ENCODE data around the gene KRTAP10-1.
"Not testable (repeated sequence)": the region's sequence is repeated elsewhere in the genome, so short reads cannot be mapped to it uniquely, and the experiment has no call there.

The KRTAP10-1 gene, protein sequence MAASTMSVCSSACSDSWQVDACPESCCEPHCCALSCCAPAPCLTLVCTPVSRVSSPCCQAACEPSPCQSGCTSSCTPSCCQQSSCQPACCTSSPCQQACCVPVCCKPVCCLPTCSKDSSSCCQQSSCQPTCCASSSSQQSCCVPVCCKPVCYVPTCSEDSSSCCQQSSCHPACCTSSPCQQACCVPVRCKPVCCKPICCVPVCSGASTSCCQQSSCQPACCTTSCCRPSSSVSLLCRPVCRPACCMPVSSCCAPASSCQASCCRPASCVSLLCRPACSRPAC

DNA sequence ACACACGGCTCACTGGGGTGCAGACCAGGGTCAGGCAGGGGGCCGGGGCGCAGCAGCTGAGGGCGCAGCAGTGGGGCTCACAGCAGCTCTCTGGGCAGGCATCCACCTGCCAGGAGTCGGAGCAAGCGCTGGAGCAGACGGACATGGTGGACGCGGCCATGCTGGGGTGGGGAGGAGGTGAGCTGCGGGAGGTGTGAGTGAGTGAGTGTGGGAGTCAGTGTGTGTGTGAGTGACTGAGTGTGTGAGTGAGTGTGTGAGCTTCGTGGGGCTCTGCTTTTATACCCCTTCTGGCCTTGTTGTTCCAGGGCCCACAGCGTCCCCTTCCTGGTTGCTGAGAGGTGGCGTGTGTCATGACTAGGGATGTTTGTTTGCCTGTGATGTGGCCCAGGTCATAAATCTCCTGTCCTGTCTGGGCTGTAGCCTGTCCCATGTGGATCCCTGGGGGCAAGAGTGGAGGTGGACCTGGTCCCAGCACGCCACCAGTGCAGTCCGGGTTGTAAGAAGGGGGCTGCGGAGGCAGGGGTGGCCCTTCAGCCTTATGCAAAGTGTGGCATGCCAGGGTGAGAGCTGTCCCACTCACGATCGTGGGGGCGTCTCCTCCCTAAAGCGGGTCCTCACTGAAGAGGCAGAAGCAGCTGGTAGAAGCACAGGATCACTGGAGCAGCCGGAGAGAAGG lies at the start of gene KRTAP10-1:
Gene KRTAP10-1, minus strand, starts transcription at position 205 of the 676 bp plus-strand sequence. Its CDS starts 45 bp downstream, at position 160.
- DNase-seq: no peak

DNA sequence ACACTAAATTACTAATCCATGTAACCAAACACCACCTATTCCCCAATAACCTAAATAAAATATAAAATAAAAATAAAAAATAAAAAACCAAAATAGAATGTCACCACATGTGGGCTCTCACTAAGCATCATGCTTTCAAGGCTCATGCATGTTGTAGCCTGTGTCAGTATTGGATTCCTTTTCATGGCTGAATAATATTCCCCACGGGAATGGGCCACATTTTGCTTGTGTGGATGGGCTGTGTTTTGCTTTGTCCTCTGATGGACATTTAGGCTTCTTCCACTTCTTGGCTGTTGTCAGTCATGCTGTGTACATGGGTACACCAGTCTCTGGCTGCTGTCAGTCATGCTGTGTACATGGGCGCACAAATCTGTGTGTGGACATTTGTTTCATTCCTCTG lies 49.1 kb upstream of the KRTAP10-1 start:
- no peak for DNase-seq

DNA sequence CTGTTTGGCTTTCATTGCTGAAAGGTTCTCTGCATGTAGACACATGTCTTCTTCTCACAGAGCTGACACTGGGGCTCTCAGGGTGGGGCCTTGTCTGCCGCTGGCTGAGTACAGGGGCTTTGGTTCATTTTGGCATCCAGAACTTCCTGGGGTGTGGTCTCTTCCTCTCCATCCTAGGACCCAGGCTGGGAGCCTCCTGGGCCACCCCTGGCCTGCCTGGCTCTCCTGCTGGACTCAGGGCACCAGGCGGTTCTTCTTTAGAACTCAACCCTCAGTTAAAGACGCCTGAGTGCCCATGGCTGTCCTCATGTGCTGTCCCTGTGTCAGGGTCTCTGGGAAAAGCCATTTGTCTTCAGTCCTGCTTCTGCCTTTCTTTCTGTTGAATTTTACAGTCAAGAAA lies 45.9 kb upstream of the KRTAP10-1 start:
- no peak for DNase-seq

DNA sequence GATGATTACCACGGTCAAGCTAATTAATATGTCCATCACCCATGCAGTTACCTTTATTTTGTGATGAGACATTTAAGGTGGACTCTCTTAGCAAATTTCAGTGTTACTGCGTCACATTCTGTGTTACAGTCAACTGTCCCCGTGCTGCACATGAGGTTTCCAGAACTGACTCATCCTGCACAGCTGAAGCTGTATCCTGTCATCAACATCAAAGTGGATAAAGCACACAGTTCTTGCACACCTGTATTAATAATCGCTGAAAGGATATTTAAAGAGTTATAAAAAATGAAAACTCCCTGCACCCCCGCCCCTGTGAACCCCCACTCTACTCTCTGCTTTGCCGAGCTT lies 43.8 kb upstream of the KRTAP10-1 start:
- DNase-seq: no peak

DNA sequence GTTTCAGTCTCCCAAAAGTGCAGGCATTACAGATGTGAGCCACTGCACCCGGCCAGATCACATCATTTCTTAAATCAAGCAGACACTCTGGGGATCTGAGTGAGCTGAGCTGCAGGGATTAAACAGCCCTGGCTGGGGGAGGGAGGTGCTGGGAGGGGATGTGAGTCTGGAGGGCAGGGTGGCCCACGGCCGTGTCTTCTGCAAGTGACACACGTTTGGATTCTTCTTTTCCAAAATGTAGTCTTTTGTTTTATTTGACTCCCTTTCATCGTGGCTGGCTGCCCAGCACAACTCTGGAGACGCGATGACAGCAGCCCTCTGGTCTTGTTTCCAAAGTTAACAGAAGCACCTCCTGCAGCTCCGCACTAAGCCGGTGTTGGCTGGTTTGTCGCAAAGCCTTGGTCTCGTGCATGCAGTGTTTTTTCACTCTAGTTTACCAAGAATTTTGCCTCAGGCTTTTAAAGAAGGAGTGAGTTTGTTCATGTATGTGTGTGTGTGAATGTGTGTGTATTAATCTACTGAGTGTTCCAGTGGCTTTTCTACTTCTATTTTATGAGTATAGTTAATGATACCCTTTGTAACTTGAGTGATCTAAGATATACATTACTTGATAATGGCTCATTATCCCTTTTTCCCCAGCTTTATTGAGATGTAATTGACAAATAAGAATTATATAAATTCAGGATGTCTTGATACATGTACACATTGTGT lies 43.2 kb upstream of the KRTAP10-1 start:
- no peak for DNase-seq

DNA sequence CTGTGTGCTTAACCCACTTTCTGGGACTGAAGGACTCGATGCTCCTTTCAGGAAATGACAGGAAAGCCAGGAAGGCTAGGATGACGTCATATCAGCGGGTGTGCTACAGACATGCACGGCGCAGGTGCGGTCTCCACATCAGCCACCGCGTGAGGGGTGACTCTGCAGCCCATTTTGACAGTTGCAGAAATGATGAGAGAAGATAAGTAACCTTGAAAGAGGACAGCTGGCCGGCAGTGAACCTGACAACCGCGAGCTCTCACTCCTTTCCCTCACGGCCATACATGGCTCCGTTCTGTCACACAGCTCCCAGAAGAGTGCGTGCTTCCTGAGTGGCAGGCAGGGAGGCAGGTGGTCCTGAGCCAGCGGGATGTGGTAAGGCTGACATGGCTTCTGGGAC lies 42.1 kb upstream of the KRTAP10-1 start:
- DNase-seq: no peak

DNA sequence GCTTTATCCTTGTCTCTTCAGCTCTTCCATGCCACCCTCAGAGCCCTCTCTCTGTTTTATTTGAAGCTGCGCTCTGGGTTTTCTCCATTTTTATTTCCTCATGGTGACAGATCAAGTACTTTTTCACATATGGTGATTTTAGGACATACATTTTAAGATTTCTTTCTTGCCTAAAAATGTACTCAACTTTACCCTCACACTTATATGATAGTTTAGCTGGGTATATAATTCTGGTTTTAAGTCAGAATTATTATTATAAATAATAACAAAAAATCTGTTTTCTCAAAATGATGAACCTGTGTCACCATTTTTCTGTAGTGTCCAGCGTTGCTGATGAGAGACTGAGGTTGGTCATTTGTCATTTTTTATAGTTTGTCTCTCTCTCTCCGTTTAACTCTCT lies 41.2 kb upstream of the KRTAP10-1 start:
- no peak for DNase-seq

DNA sequence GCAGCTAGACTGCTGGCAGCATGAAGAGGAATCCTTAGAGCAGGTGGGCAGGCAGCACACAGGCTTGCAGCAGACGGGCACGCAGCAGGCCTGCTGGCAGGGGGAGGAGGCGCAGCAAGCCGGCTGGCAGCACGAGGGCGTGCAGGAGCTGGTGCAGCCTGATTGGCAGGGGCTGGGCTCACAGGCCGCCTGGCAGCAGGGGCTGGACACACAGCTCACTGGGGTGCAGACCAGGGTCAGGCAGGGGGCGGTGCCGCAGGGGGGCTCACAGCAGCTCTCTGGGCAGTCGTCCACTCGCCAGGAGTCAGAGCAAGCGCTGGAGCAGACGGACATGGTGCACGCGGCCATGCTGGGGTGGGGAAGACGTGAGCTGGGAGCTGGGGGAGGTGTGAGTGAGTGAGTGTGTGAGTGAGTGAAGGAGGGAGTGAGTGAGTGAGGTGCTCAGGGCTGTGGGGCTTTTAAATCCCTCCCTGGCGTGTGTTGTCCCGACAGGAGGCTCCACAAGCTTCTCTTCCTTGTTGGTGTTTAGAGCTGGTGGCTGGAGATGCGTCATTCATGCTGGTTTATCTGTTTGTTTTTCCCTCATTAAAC lies 40.3 kb upstream of the KRTAP10-1 start, which contains the start of gene KRTAP10-5:
Gene KRTAP10-5, minus strand, starts transcription at position 374 of the 591 bp plus-strand sequence. Its CDS starts 26 bp downstream, at position 348.
- not testable (repeated sequence) for DNase-seq

DNA sequence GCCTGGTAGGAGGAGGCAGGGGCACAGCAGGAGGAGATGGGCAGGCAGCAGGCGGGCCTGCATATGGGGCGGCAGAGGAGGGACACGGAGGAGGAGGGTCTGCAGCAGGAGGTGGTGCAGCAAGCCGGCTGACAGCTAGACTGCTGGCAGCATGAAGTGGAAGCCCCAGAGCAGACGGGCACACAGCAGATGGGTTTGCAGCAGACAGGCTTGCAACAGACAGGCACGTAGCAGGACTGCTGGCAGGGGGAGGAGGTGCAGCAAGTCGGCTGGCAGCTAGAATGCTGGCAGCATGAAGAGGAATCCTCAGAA lies 39.8 kb upstream of the KRTAP10-1 start:
- DNase-seq: no peak

DNA sequence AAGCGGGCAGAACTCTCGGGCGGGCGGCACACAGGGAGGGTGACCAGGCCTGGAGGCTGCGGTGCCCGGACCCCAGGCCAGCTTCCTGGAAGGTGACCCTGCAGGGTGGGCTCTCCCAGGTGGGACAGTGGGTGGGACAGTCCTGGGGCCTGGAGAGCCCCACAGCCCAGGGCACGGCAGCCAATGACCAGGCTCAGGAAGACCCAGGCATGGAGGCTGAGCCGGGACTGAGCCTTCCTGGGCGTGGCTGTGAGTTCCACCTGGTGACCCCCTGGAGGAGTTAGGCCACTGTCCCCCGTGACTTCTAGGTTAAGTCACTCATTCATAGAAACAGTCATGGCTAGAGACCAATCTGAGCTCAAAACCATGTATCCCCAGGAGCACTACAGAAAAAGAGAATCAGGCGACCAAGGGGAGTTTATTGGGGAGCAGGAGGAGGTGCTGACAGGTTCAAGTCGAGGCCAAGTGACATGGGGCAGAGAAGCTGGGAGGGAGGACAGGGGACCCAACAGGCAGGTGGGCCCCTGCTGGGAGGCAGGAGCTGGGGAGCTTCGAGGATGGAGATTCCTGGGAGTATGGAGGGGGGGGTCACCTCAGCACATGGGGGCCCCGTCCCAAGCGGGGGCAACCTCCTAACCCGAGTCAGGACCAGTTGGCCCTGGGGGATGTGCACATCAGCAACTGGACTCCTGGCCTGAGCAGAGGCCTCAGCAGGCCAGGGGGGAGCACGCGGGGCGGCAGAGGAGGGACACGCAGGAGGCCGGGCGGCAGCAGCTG lies 39.2 kb upstream of the KRTAP10-1 start:
- no peak for DNase-seq

DNA sequence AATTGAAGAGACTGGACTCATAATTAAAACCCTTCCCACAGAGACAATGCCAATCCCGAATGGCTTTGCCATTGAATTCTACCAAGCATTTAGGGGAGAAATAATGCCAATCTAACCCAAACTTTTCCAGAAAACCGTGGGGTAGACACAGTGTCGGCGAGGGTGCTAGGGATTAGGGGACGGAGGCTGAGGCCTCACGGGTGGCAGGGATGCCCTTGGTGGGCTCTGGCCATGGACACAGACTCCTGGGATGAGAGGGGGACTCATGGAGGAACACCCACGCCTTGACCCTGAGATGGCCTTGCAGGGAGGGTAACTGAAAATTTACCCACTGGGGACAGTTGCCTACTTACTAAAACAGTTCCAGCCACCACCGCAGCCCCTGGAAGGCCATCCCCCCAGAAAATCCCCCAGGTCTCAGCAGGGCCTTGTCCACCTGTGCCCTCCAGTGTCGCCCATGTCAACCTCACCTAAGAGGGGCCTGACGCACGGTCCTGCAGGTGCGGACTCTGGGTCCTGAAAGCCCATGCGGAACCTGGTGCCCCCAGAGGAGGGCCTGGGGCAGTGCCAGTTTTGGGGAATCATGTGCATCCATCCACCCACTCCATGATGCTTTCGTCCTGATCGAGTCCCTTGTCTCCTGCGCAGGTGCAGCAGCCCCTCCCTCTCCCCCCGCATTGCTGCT lies 38.5 kb upstream of the KRTAP10-1 start:
- DNase-seq: no peak

DNA sequence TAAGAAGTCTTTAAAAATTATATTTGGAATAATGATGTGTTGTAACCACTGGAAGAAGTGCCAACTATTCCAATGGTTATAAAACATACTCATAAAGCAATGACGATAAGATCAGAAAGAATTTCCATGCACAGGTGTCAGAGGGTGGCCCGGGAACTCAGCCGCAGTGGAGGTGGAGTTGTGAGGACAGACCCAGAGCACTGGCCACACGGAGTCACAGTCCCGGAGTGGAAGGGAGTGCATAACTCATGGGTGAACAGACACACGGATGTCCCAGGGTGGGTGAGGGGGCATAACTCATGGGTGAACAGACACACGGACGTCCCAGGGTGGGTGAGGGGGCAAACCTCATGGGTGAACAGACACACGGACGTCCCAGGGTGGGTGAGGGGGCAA lies 36.0 kb upstream of the KRTAP10-1 start:
- DNase-seq: no peak

DNA sequence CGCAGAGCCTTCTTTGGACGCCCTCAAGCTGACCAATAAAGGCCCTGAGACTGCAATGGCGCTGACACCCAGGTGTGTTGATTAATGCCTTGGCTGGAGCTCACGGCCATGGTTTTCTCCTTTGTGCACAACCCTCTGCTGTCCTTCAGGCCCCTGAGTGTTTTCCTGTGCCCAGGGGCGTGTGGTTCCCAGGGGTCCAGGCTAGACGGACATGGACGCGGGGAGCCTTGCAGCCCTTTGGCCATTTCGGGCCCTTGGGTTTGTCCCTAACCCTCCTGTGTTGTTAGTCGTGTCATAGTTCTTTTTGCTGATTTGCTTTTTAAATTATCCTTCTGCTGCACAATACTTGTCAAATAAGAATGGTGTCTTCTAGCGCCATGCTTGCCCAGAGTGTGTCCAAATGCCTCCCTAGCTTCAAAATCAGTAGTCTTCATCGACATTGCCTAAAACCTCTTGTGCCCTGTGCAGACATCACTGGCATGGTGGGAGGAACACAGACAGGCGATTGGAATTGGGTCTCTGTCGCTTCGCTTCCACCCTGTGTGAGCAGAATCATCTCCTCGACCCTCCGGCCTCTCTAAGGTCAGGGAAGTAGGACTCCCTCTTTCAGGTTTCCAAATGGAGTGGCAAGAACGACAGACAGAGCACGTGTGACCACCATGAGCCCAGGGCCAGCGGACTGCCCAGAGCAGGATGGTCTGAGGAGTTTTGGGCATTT lies 35.5 kb upstream of the KRTAP10-1 start:
- DNase-seq: no peak

DNA sequence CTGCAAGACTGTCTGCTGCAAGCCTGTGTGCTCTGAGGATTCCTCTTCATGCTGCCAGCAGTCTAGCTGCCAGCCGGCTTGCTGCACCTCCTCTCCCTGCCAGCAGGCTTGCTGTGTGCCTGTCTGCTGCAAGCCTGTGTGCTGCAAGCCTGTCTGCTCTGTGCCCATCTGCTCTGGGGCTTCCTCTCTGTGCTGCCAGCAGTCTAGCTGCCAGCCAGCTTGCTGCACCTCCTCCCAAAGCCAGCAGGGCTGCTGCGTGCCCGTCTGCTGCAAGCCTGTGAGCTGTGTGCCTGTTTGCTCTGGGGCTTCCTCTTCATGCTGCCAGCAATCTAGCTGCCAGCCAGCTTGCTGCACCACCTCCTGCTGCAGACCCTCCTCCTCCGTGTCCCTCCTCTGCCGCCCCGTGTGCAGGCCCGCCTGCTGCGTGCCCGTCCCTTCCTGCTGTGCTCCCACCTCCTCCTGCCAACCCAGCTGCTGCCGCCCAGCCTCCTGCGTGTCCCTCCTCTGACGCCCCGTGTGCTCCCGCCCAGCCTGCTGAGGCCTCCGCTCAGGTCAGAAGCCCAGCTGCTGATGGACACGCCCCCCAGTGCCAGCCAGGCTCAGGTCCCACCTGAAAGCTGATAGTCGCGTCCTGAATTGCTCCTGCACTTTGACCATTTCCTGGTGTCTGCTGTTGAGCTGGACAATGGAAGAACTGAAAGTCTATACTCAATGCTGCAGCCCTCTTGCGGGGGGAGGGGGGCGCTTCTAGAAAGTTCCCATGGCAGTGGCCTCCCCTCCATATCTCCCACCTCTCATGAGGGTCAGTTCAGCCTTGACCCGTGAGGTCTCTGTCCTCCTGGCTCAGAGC lies 34.7 kb upstream of the KRTAP10-1 start:
- no peak for DNase-seq

DNA sequence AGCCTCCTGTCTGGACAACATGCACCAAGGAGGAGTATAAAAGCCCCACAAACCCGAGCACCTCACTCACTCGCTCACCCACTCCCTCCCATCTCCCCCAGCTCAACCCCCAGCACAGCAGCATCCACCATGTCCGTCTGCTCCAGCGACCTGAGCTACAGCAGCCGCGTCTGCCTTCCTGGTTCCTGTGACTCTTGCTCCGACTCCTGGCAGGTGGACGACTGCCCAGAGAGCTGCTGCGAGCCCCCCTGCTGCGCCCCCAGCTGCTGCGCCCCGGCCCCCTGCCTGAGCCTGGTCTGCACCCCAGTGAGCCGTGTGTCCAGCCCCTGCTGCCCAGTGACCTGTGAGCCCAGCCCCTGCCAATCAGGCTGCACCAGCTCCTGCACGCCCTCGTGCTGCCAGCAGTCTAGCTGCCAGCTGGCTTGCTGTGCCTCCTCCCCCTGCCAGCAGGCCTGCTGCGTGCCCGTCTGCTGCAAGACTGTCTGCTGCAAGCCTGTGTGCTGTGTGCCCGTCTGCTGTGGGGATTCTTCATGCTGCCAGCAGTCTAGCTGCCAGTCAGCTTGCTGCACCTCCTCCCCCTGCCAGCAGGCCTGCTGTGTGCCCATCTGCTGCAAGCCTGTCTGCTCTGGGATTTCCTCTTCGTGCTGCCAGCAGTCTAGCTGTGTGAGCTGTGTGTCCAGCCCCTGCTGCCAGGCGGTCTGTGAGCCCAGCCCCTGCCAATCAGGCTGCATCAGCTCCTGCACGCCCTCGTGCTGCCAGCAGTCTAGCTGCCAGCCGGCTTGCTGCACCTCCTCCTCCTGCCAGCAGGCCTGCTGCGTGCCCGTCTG lies 33.8 kb upstream of the KRTAP10-1 start, which contains the start of gene KRTAP10-4:
Gene KRTAP10-4, plus strand, starts transcription at position 100 of the 827 bp plus-strand sequence. Its CDS starts 30 bp downstream, at position 130.
- not testable (repeated sequence) for DNase-seq

DNA sequence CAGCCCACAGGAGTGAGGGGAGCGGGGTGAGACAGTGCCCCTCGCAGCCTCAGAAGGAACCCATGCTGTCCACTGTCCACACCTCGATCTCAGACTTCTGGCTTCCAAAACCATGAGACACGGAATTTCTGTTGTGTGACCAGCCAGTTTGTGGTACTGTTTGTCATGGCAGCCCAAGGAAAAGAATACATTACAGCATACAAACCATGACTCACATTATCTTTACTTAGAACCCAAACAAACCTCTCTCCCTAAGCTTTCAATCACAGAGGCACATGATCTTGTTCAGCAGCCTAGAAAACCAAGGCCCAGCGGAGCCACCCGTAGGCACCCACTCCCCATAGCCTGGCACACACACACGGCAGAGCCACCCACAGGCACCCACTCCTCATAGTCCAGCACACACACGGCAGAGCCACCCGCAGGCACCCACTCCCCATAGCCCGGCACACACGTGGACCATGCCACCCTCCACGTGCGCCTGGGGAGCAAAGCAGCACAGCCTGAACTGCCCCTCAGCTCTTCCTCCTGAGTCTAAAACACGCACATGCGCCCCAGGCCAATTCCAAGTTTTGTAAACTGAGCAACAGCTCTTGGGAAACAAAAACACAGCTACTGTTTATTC lies 33.1 kb upstream of the KRTAP10-1 start:
- DNase-seq: no peak

DNA sequence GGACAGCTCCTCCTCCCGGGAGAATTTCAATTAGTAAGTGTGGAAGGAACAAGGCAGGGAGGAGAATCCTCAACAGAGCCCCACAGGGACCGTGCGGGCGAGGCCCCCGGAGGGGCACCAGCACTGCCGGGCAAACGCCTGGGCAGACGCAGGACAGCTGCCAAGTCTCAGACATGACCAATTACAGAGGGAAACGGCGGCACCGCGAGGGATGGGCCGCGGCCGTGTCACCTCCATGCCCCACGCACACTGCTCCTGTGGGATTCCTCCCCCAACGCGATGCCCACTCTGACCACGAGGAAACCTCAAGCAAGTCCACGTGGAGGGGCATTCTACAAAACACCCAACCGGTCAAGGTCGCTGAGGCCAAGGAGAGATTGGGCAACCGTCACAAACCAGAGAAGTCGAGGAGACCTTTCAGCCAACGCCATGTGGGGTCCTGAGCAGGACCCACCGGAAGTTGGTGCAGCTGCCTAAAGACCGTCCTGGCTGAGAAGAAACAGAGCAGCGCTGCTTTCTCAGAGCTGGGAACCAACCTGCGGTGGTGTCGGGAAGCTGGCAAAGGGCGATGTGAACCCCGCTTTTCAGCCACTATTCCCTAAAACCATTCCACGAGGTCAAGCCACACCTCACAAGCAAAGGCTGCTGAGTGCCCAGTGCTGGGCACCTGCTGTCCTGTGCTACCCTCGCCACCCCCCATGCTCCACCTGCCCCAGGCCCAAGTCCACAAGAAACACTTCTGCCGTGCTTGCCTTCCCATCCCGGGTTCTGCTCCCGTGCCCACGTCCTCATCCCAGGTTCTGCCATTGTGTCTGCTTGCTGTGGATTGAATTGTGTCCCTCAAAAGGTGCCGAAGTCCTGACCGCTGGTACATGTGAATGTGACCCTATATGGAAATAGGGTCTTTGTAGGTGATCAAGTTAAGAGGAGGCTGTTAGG lies 32.1 kb upstream of the KRTAP10-1 start:
- no peak for DNase-seq

DNA sequence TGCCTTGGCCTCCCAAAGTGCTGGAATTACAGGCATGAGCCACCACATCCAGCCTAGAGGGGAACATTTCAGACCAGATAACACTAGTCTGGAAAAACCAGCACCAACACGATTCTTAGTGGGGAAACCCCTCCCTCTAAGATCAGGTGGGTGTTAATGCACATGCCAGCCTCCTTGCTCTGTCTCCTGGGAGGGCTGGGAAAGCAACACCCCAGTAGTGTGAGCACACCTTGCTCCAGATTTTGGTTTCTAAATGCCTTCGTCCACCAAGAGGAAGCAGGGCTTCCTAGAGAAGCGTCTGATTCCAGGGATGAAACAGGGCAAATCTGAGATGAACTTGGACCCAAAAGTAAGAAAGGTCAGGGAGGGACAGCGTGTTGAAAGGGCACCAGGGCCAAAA lies 31.3 kb upstream of the KRTAP10-1 start:
- DNase-seq: no peak
